Keratinocyte (primary cell): Measurements from ENCODE around the gene AQP11. TPM values are rescaled to one million over a fixed set of nuclear protein-coding genes. Genes with fewer than 3 reads are reported as not detected.

Experiments
- DNase-seq: peaks from one replicate; pipeline ENCODE4 v3.0.0-alpha.2; 2011; ENCODE audit warnings: low read depth, missing footprints, low spot score
- FAIRE-seq: peaks from 2 replicates; lab custom pipeline; 2011; peaks lifted over from hg19 to GRCh38; lab: Jason Lieb, UNC
- H2AFZ ChIP-seq: 2 replicates; pipeline ENCODE4 v1.6.0; 2012; ENCODE audit warnings: low read length, control low read depth, inconsistent platforms; ENCODE audit not compliant: control insufficient read depth
- H3K27ac ChIP-seq: 2 replicates; pipeline ENCODE4 v1.5.1; 2011; ENCODE audit warnings: low read length; ENCODE audit not compliant: control insufficient read depth, insufficient read depth
- H3K27me3 ChIP-seq: 3 replicates; pipeline ENCODE4 v1.6.0; 2011; ENCODE audit warnings: low read length; ENCODE audit not compliant: control insufficient read depth, insufficient read depth; ENCODE audit errors: extremely low read depth
- H3K36me3 ChIP-seq, 2 experiments: 2 replicates in 1 of 2; 3 replicates in 1 of 2; pipeline ENCODE4 v1.5.1; 2011; ENCODE audit warnings: low read length in 2 of 2, mild to moderate bottlenecking in 1 of 2; ENCODE audit not compliant: control insufficient read depth in 2 of 2, insufficient read depth in 2 of 2; ENCODE audit errors: extremely low read depth in 1 of 2
- H3K4me1 ChIP-seq: 3 replicates; pipeline ENCODE4 v1.5.1; 2011; ENCODE audit warnings: low read length; ENCODE audit not compliant: control insufficient read depth, insufficient read depth; ENCODE audit errors: extremely low read depth
- H3K4me2 ChIP-seq: 3 replicates; pipeline ENCODE4 v1.6.0; 2011; ENCODE audit warnings: low read depth, low read length; ENCODE audit not compliant: control insufficient read depth, insufficient read depth; ENCODE audit errors: extremely low read depth
- H3K4me3 ChIP-seq, 3 experiments: fragments of 200-600 bp in 1 of 3; sonication (generic) in 1 of 3; 2 replicates in 2 of 3; 3 replicates in 1 of 3; pipeline ENCODE4 v1.5.1; 2011 to 2016; ENCODE audit warnings: low read length in 3 of 3, mild to moderate bottlenecking in 3 of 3, control low read depth in 2 of 3, inconsistent platforms in 1 of 3, low read depth in 1 of 3, mixed read lengths in 1 of 3, mixed run types in 1 of 3, moderate library complexity in 1 of 3; ENCODE audit not compliant: control insufficient read depth in 2 of 3, insufficient read depth in 2 of 3; ENCODE audit errors: extremely low read depth in 1 of 3
- H3K79me2 ChIP-seq: 2 replicates; pipeline ENCODE4 v1.6.0; 2012; ENCODE audit warnings: low read length; ENCODE audit not compliant: control insufficient read depth, insufficient read depth
- H3K9ac ChIP-seq: 3 replicates; pipeline ENCODE4 v1.6.0; 2011; ENCODE audit warnings: low read length; ENCODE audit not compliant: control insufficient read depth, insufficient read depth; ENCODE audit errors: extremely low read depth
- H3K9me1 ChIP-seq: 3 replicates; pipeline ENCODE4 v1.6.0; 2011; ENCODE audit warnings: low read length; ENCODE audit not compliant: control insufficient read depth, insufficient read depth; ENCODE audit errors: extremely low read depth
- H3K9me3 ChIP-seq: 2 replicates; pipeline ENCODE4 v1.5.1; 2012; ENCODE audit warnings: low read depth, low read length; ENCODE audit not compliant: control insufficient read depth
- H4K20me1 ChIP-seq: 3 replicates; pipeline ENCODE4 v1.6.0; 2011; ENCODE audit warnings: low read length; ENCODE audit not compliant: control insufficient read depth, insufficient read depth; ENCODE audit errors: extremely low read depth
- CTCF ChIP-seq, 3 experiments: IDR thresholded peaks in 1 of 3; conservative IDR thresholded peaks in 1 of 3; optimal IDR thresholded peaks in 1 of 3; 2 replicates in 2 of 3; 3 replicates in 1 of 3; pipeline versions ENCODE3 to v1.5.1; 2011; ENCODE audit warnings: low read length in 3 of 3, mild to moderate bottlenecking in 3 of 3, moderate library complexity in 2 of 3, control low read depth in 1 of 3, inconsistent platforms in 1 of 3; ENCODE audit not compliant: insufficient read depth in 2 of 3; ENCODE audit errors: extremely low read depth in 1 of 3
- EZH2 ChIP-seq: IDR thresholded peaks from one replicate; pipeline ENCODE4 v1.6.1; 2012; ENCODE audit warnings: inconsistent platforms, mild to moderate bottlenecking, low read length, moderate library complexity
- dilution Hi-C: fragments of 300-500 bp; cut with MboI; formaldehyde crosslinking; loops from one replicate; pipeline ENCODE4 v1.7.0; 2020; ENCODE audit warnings: low sequenced_read_pairs; ENCODE audit not compliant: extremely low pct_ligation_motif_present
- polyA plus RNA-seq, 5 experiments: library from polyadenylated mRNA; depleted of rRNA in 3 of 5; stranded (reverse) in 3 of 5; stranded (forward) in 1 of 5; unstranded in 1 of 5; fragments of >200 nt; gene quantifications; 1 replicate in 1 of 5; 2 replicates in 3 of 5; 3 replicates in 1 of 5; pipeline versions ENCODE4 v1.2.1 to v1.2.3, GENCODE V29; 2011 to 2012; ENCODE audit warnings: missing spikeins in 2 of 5, low read depth in 1 of 5, low replicate concordance in 1 of 5

The AQP11 gene
- polyA plus RNA-seq, 1 donor (not counting 4 experiments of a cell fraction or from before 2014, with no cell fraction given): 0.16 TPM

- H3K27me3 ChIP-seq: no peaks in the 10 kb centered on the region
- no peak overlapping the region for H3K27ac ChIP-seq
- H4K20me1 ChIP-seq: no peaks in the 10 kb centered on the region
- H3K4me3 ChIP-seq: no peak overlapping the region
- H2AFZ ChIP-seq: no peak overlapping the region
- H3K4me1 ChIP-seq: no peaks in the 10 kb centered on the region
- no peak for TF ChIP-seq EZH2
- no peak for TF ChIP-seq CTCF (optimal IDR thresholded peaks at IDR 0.05 in 1 of 3, IDR thresholded peaks at IDR 0.05 in 1 of 3, conservative IDR thresholded peaks at IDR 0.05 in 1 of 3; ENCODE audit: extremely low read depth in 1 of 3, insufficient read depth in 2 of 3, low read length in 3 of 3)
- DNase-seq (no peak), FAIRE-seq (no peak)
- dilution Hi-C loops: no loop called here
- no peaks in the 10 kb centered on the region for H3K79me2 ChIP-seq
- no peaks in the 10 kb centered on the region for H3K9me3 ChIP-seq
- H3K9me1 ChIP-seq: no peaks in the 10 kb centered on the region
- H3K9ac ChIP-seq: no peak overlapping the region
- no peak overlapping the region for H3K4me2 ChIP-seq
- no peaks in the 10 kb centered on the region for H3K36me3 ChIP-seq
Observed at GRCh38 chr11:77654770-77655434, 65.1 kb downstream of the AQP11 start.

- dilution Hi-C loops: no loop called here
- H3K27ac ChIP-seq: no peak overlapping the region
- H3K4me2 ChIP-seq: no peak overlapping the region
- DNase-seq (no peak), FAIRE-seq (no peak)
- H3K9me1 ChIP-seq: no peaks in the 10 kb centered on the region
- H3K4me1 ChIP-seq: peaks cover 8% of the 10 kb centered on the region
- H2AFZ ChIP-seq: no peak overlapping the region
- no peaks in the 10 kb centered on the region for H3K27me3 ChIP-seq
- H3K79me2 ChIP-seq: no peaks in the 10 kb centered on the region
- TF ChIP-seq EZH2 (no peak), CTCF (optimal IDR thresholded peaks at IDR 0.05 in 1 of 3, IDR thresholded peaks at IDR 0.05 in 1 of 3, conservative IDR thresholded peaks at IDR 0.05 in 1 of 3; ENCODE audit: extremely low read depth in 1 of 3, insufficient read depth in 2 of 3, low read length in 3 of 3) (no peak)
- no peak overlapping the region for H3K4me3 ChIP-seq
- no peaks in the 10 kb centered on the region for H3K36me3 ChIP-seq
- H3K9ac ChIP-seq: no peak overlapping the region
- no peaks in the 10 kb centered on the region for H3K9me3 ChIP-seq
- H4K20me1 ChIP-seq: no peaks in the 10 kb centered on the region
Observed at GRCh38 chr11:77656362-77656761, 66.6 kb downstream of the AQP11 start.
